ENCODE data around the gene ZNF136. TPM values are rescaled to one million over a fixed set of nuclear protein-coding genes. Genes with fewer than 3 reads are reported as not detected.

ZNF136 gene
- total and polyA plus RNA-seq, 2 of the 13 experiments (the other 11 are each of a cell fraction or from before 2014, with no cell fraction given), result 2.5 to 10.2 TPM

DNA sequence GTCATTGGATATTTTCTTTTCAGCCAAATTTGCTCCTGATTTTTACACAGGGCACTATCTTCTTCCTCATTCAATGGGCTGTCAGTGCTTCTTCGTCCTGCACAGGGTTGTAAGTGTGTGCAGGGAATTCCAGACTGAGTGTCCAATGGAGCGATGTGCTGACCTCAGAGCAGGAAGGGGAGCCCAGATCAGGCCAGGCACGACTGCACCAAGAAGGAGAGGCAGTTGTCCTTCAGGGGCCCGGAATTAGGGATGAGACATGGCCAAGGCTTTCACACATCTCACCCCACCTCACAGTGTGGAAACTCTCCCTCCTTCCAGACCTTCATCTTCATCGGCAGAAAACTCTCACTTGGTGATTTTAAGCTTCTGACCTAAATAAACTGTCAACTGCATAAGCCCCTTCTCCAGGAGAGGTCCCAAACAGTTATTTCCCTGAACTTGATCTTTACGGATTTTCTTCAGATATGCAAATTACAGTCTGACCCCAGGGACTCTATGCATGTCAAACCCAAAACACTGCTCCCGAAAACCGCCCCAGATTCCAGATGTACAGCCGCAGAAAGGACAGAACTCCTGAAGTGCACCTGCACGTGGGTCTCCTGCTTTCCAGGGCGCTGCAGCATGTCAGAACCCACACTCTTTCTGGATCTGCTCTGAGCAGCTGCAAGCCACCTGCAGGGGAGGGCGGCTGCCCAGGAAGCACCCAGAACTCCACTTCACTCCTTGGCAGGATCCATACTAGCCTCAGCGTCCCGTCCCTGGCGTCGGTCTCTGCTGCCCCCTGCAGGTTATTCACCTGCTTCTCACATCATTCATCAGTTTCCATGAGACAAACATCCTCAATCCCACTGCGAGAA, 22.1 kb upstream of the ZNF136 start (continued):
- TF ChIP-seq CCAR2 (optimal IDR thresholded peaks at IDR 0.05; ENCODE audit: low read depth, low read length) (no peak), ZNF598 (CRISPR knock-in tag; IDR thresholded peaks at IDR 0.05; ENCODE audit: borderline replicate concordance) (peak; percentile 58; the same call in 1 of the 2 replicates), RELA (CRISPR knock-in tag; IDR thresholded peaks at IDR 0.05) (no peak), FOSL2 (CRISPR knock-in tag; IDR thresholded peaks at IDR 0.05) (peak; percentile 40; the same call in 1 of the 2 replicates), REPIN1 (CRISPR knock-in tag; IDR thresholded peaks at IDR 0.05; ENCODE audit: borderline replicate concordance, low read depth) (peak; percentile 79; the same call in 1 of the 2 replicates), ZNF883 (CRISPR knock-in tag; IDR thresholded peaks at IDR 0.05; ENCODE audit: not compliant biosample characterization) (no peak), HDAC2 (CRISPR knock-in tag; IDR thresholded peaks at IDR 0.05) (peak; percentile 26; the same call in 1 of the 2 replicates), ZKSCAN8 (CRISPR knock-in tag; IDR thresholded peaks at IDR 0.05; ENCODE audit: borderline replicate concordance) (0 out of 2 replicates have a peak, but pooled peaks have one; percentile 20), BHLHE40 (IDR thresholded peaks at IDR 0.05; ENCODE audit: low read length) (peak; percentile 43; the same call in 1 of the 2 replicates), ZNF205 (CRISPR knock-in tag; IDR thresholded peaks at IDR 0.05) (peak; percentile 54; the same call in 1 of the 2 replicates), ELF1 (CRISPR knock-in tag; IDR thresholded peaks at IDR 0.05) (peak; percentile 31; the same call in 1 of the 2 replicates), KLF16 (CRISPR knock-in tag; IDR thresholded peaks at IDR 0.05) (0 out of 4 replicates have a peak, but pooled peaks of 1 of the 2 experiments have one; percentile 44), TARDBP (CRISPR knock-in tag; IDR thresholded peaks at IDR 0.05) (peak; percentile 60; the same call in 1 of the 2 replicates)
- TF ChIP-seq, protein P1, sequence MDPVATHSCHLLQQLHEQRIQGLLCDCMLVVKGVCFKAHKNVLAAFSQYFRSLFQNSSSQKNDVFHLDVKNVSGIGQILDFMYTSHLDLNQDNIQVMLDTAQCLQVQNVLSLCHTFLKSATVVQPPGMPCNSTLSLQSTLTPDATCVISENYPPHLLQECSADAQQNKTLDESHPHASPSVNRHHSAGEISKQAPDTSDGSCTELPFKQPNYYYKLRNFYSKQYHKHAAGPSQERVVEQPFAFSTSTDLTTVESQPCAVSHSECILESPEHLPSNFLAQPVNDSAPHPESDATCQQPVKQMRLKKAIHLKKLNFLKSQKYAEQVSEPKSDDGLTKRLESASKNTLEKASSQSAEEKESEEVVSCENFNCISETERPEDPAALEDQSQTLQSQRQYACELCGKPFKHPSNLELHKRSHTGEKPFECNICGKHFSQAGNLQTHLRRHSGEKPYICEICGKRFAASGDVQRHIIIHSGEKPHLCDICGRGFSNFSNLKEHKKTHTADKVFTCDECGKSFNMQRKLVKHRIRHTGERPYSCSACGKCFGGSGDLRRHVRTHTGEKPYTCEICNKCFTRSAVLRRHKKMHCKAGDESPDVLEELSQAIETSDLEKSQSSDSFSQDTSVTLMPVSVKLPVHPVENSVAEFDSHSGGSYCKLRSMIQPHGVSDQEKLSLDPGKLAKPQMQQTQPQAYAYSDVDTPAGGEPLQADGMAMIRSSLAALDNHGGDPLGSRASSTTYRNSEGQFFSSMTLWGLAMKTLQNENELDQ (CRISPR knock-in tag; IDR thresholded peaks at IDR 0.05; ENCODE audit: borderline replicate concordance), result no peak
- TF ChIP-seq, protein P2, sequence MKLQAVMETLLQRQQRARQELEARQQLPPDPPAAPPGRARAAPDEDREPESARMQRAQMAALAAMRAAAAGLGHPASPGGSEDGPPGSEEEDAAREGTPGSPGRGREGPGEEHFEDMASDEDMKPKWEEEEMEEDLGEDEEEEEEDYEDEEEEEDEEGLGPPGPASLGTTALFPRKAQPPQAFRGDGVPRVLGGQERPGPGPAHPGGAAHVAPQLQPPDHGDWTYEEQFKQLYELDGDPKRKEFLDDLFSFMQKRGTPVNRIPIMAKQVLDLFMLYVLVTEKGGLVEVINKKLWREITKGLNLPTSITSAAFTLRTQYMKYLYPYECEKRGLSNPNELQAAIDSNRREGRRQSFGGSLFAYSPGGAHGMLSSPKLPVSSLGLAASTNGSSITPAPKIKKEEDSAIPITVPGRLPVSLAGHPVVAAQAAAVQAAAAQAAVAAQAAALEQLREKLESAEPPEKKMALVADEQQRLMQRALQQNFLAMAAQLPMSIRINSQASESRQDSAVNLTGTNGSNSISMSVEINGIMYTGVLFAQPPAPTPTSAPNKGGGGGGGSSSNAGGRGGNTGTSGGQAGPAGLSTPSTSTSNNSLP (IDR thresholded peaks at IDR 0.05; ENCODE audit: low read depth, low read length), result 0 out of 2 replicates have a peak, but pooled peaks have one; percentile 35
- TF ChIP-seq, protein P3, sequence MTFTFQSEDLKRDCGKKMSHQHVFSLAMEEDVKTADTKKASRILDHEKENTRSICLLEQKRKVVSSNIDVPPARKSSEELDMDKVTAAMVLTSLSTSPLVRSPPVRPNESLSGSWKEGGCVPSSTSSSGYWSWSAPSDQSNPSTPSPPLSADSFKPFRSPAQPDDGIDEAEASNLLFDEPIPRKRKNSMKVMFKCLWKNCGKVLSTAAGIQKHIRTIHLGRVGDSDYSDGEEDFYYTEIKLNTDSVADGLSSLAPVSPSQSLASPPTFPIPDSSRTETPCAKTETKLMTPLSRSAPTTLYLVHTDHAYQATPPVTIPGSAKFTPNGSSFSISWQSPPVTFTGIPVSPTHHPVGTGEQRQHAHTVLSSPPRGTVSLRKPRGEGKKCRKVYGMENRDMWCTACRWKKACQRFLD (CRISPR knock-in tag; IDR thresholded peaks at IDR 0.05; ENCODE audit: borderline replicate concordance), result no peak
- TF ChIP-seq, protein P4, sequence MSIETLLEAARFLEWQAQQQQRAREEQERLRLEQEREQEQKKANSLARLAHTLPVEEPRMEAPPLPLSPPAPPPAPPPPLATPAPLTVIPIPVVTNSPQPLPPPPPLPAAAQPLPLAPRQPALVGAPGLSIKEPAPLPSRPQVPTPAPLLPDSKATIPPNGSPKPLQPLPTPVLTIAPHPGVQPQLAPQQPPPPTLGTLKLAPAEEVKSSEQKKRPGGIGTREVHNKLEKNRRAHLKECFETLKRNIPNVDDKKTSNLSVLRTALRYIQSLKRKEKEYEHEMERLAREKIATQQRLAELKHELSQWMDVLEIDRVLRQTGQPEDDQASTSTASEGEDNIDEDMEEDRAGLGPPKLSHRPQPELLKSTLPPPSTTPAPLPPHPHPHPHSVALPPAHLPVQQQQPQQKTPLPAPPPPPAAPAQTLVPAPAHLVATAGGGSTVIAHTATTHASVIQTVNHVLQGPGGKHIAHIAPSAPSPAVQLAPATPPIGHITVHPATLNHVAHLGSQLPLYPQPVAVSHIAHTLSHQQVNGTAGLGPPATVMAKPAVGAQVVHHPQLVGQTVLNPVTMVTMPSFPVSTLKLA (IDR thresholded peaks at IDR 0.05), result peak; percentile 35; the same call in 1 of the 2 replicates

Data from HepG2 (cell line).